ENCODE results near the gene HTRA3.

DNA sequence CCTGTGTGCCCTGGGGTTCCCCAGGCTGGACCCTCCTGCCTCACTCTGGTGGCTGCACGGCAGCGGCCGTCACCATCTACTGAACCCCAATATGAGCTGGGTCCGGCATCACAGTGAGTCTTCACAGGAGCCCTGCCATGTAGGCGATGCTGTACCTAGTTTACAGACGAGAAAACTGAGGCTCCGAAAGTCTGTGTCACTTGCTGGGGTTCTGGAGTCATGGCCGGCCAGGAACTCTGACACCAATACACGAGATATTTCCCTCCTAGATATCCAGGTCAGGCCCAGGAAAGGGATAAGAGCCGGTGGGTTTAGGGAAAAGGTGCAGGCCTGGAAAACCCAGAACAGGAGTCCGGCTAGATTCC, 74.4 kb downstream of the HTRA3 start:
- TF ChIP-seq, protein P1, sequence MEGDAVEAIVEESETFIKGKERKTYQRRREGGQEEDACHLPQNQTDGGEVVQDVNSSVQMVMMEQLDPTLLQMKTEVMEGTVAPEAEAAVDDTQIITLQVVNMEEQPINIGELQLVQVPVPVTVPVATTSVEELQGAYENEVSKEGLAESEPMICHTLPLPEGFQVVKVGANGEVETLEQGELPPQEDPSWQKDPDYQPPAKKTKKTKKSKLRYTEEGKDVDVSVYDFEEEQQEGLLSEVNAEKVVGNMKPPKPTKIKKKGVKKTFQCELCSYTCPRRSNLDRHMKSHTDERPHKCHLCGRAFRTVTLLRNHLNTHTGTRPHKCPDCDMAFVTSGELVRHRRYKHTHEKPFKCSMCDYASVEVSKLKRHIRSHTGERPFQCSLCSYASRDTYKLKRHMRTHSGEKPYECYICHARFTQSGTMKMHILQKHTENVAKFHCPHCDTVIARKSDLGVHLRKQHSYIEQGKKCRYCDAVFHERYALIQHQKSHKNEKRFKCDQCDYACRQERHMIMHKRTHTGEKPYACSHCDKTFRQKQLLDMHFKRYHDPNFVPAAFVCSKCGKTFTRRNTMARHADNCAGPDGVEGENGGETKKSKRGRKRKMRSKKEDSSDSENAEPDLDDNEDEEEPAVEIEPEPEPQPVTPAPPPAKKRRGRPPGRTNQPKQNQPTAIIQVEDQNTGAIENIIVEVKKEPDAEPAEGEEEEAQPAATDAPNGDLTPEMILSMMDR (IDR thresholded peaks at IDR 0.05; ENCODE audit: insufficient read depth, low read length), result no peak
- TF ChIP-seq POLR2AphosphoS5 (IDR thresholded peaks at IDR 0.05; ENCODE audit: low read depth) (no peak), SPI1 (IDR thresholded peaks at IDR 0.05; ENCODE audit: borderline replicate concordance, low read depth) (no peak), GABPA (IDR thresholded peaks at IDR 0.05; ENCODE audit: low read depth) (no peak)
- TF ChIP-seq, protein P2, sequence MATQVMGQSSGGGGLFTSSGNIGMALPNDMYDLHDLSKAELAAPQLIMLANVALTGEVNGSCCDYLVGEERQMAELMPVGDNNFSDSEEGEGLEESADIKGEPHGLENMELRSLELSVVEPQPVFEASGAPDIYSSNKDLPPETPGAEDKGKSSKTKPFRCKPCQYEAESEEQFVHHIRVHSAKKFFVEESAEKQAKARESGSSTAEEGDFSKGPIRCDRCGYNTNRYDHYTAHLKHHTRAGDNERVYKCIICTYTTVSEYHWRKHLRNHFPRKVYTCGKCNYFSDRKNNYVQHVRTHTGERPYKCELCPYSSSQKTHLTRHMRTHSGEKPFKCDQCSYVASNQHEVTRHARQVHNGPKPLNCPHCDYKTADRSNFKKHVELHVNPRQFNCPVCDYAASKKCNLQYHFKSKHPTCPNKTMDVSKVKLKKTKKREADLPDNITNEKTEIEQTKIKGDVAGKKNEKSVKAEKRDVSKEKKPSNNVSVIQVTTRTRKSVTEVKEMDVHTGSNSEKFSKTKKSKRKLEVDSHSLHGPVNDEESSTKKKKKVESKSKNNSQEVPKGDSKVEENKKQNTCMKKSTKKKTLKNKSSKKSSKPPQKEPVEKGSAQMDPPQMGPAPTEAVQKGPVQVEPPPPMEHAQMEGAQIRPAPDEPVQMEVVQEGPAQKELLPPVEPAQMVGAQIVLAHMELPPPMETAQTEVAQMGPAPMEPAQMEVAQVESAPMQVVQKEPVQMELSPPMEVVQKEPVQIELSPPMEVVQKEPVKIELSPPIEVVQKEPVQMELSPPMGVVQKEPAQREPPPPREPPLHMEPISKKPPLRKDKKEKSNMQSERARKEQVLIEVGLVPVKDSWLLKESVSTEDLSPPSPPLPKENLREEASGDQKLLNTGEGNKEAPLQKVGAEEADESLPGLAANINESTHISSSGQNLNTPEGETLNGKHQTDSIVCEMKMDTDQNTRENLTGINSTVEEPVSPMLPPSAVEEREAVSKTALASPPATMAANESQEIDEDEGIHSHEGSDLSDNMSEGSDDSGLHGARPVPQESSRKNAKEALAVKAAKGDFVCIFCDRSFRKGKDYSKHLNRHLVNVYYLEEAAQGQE (IDR thresholded peaks at IDR 0.05; ENCODE audit: insufficient replicate concordance, low read depth), result no peak
